Panc1 (cell line): ENCODE measurements around the gene TUBA3E. TPM values are rescaled to one million over a fixed set of nuclear protein-coding genes. Genes with fewer than 3 reads are reported as not detected.
A peak's percentile ranks its signal among the peaks of the same experiment; 100 is the strongest.
"Not testable (repeated sequence)": the region's sequence is repeated elsewhere in the genome, so short reads cannot be mapped to it uniquely, and the experiment has no call there.

ENCODE experiments used
- ATAC-seq: fragments of 200-7000 bp; cut with Tn5 transposase; 2 replicates; pipeline ENCODE4 v1.9.1; 2020; ENCODE audit warnings: mild to moderate bottlenecking, moderate library complexity
- BruUV-seq: library from RNA; stranded (reverse); fragments of 400-500 nt; replicated peaks from 2 replicates; lab custom pipeline; 2021; lab: Mats Ljungman, UMichigan
- CTCF ChIA-PET: fragments of 300-600 bp; sonication (Branson Sonifier 250); formaldehyde crosslinking; loops from one replicate; lab custom pipeline; 2022; ENCODE audit warnings: antibody characterized with exemption; lab: Charles Lee
- POLR2A ChIA-PET: fragments of 300-600 bp; sonication (Branson Sonifier 250); formaldehyde crosslinking; loops from one replicate; lab custom pipeline; 2022; ENCODE audit warnings: antibody characterized with exemption; lab: Charles Lee
- DNase-seq: peaks from one replicate; pipeline ENCODE4 v3.0.0-alpha.2; 2010; ENCODE audit warnings: low read depth, low spot score
- H3K27ac ChIP-seq: 2 replicates; pipeline ENCODE4 v1.5.1; 2011; ENCODE audit warnings: mild to moderate bottlenecking, low read length, inconsistent platforms
- H3K27me3 ChIP-seq: fragments of 200-500 bp; sonication (Bioruptor generic); 2 replicates; pipeline ENCODE4 v1.6.0; 2014; ENCODE audit warnings: low read length, inconsistent platforms; ENCODE audit not compliant: control insufficient read depth, insufficient read depth
- H3K36me3 ChIP-seq: fragments of 200-500 bp; sonication (Bioruptor generic); 2 replicates; pipeline ENCODE4 v1.5.1; 2014; ENCODE audit warnings: inconsistent platforms, mild to moderate bottlenecking, low read length, moderate library complexity; ENCODE audit not compliant: control insufficient read depth, insufficient read depth
- H3K4me1 ChIP-seq: 2 replicates; pipeline ENCODE4 v1.5.1; 2011; ENCODE audit warnings: inconsistent platforms, mild to moderate bottlenecking, low read length, moderate library complexity; ENCODE audit not compliant: control insufficient read depth, insufficient read depth
- H3K4me3 ChIP-seq, 2 experiments: 2 replicates each; pipeline ENCODE4 v1.5.1; 2011 to 2012; ENCODE audit warnings: low read depth in 2 of 2, low read length in 2 of 2, mild to moderate bottlenecking in 2 of 2, inconsistent platforms in 1 of 2, moderate library complexity in 1 of 2
- H3K9me3 ChIP-seq: fragments of 200-500 bp; sonication (Bioruptor generic); 2 replicates; pipeline ENCODE4 v1.5.1; 2014; ENCODE audit warnings: low read depth, mild to moderate bottlenecking, inconsistent platforms, low read length, moderate library complexity; ENCODE audit not compliant: control insufficient read depth, insufficient read depth
- CTCF ChIP-seq: fragments of 450-650 bp; IDR thresholded peaks from 2 replicates; pipeline ENCODE4 v1.5.1; 2017; ENCODE audit warnings: mild to moderate bottlenecking
- POLR2AphosphoS5 ChIP-seq: IDR thresholded peaks from 2 replicates; pipeline ENCODE4 v1.6.1; 2012; ENCODE audit warnings: mild to moderate bottlenecking, low read depth, low read length, moderate library complexity
- SIN3A ChIP-seq: IDR thresholded peaks from 2 replicates; pipeline ENCODE4 v1.6.1; 2012; ENCODE audit warnings: low read depth, mild to moderate bottlenecking, low read length, moderate library complexity, borderline replicate concordance; ENCODE audit not compliant: insufficient read depth
- TCF7L2 ChIP-seq: IDR thresholded peaks from 2 replicates; pipeline ENCODE4 v1.6.1; 2011; ENCODE audit warnings: mild to moderate bottlenecking, low read depth, low read length, inconsistent platforms
- in situ Hi-C: cut with HindIII; loops from 2 replicates; pipeline ENCODE4 v1.10.0; 2016; ENCODE audit warnings: low sequenced_read_pairs, low pct_unique_long_range_greater_than_20kb
- intact Hi-C: fragments of 100-400 bp; cut with micrococcal nuclease; formaldehyde crosslinking; loops from one replicate; pipeline ENCODE4 v1.10.0; 2022; ENCODE audit not compliant: unreplicated experiment
- total RNA-seq: library from RNA; stranded (reverse); gene quantifications from one replicate; pipeline ENCODE4 v1.2.1, GENCODE V29; 2021; ENCODE audit not compliant: unreplicated experiment
- TF ChIP-seq, protein P1 (sequence below), 2 experiments: IDR thresholded peaks; 2 replicates each; pipeline ENCODE4 v1.6.1; 2011 to 2012; ENCODE audit warnings: low read depth in 2 of 2, control low read depth in 1 of 2, low read length in 1 of 2, mild to moderate bottlenecking in 1 of 2, moderate library complexity in 1 of 2; ENCODE audit not compliant: insufficient read depth in 1 of 2

Gene TUBA3E
- total RNA-seq, 1 experiment from 2014 or later, result not detected

GRCh38 chr2:130243359-130243758 lies 45.1 kb upstream of the TUBA3E start:
- H3K27ac ChIP-seq, result no peak overlapping the region
- intact Hi-C loops, result no loop called here
- TF ChIP-seq TCF7L2 (no peak), SIN3A (no peak), CTCF (no peak), POLR2AphosphoS5 (no peak)
- TF ChIP-seq, protein P1, sequence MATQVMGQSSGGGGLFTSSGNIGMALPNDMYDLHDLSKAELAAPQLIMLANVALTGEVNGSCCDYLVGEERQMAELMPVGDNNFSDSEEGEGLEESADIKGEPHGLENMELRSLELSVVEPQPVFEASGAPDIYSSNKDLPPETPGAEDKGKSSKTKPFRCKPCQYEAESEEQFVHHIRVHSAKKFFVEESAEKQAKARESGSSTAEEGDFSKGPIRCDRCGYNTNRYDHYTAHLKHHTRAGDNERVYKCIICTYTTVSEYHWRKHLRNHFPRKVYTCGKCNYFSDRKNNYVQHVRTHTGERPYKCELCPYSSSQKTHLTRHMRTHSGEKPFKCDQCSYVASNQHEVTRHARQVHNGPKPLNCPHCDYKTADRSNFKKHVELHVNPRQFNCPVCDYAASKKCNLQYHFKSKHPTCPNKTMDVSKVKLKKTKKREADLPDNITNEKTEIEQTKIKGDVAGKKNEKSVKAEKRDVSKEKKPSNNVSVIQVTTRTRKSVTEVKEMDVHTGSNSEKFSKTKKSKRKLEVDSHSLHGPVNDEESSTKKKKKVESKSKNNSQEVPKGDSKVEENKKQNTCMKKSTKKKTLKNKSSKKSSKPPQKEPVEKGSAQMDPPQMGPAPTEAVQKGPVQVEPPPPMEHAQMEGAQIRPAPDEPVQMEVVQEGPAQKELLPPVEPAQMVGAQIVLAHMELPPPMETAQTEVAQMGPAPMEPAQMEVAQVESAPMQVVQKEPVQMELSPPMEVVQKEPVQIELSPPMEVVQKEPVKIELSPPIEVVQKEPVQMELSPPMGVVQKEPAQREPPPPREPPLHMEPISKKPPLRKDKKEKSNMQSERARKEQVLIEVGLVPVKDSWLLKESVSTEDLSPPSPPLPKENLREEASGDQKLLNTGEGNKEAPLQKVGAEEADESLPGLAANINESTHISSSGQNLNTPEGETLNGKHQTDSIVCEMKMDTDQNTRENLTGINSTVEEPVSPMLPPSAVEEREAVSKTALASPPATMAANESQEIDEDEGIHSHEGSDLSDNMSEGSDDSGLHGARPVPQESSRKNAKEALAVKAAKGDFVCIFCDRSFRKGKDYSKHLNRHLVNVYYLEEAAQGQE (IDR thresholded peaks at IDR 0.05; ENCODE audit: insufficient read depth in 1 of 2, low read depth in 2 of 2, low read length in 1 of 2), result no peak
- CTCF ChIA-PET, result no interaction called here
- H3K9me3 ChIP-seq, result no peaks in the 10 kb centered on the region
- DNase-seq (no peak), ATAC-seq (no peak)
- H3K36me3 ChIP-seq, result no peaks in the 10 kb centered on the region
- peaks cover 9% of the 10 kb centered on the region for H3K4me1 ChIP-seq
- in situ Hi-C loops, result no loop called here
- H3K27me3 ChIP-seq, result no peaks in the 10 kb centered on the region
- POLR2A ChIA-PET, result no interaction called here
- H3K4me3 ChIP-seq, result no peak overlapping the region
- no TSS peak for BruUV-seq

- intact Hi-C loops, result no loop called here
- peak; percentile 100 for ATAC-seq
- DNase-seq, result peak; percentile 90
- Histone ChIP-seq H3K9me3 (no peaks in the 10 kb centered on the region), H3K4me3 (peak overlapping the region in 1 of 2 experiments; percentile 21; a peak in 1 of 4 replicates), H3K27me3 (no peaks in the 10 kb centered on the region), H3K27ac (peak overlapping the region; percentile 70), H3K36me3 (no peaks in the 10 kb centered on the region), H3K4me1 (peaks cover 9% of the 10 kb centered on the region)
- in situ Hi-C loops, result no loop called here
- BruUV-seq, result no TSS peak
- POLR2A ChIA-PET, result no interaction called here
- no peak for TF ChIP-seq CTCF
- no peak; the same call in 1 of the 2 replicates for TF ChIP-seq POLR2AphosphoS5
- peak; percentile 82 for TF ChIP-seq TCF7L2
- TF ChIP-seq, protein P1 (IDR thresholded peaks at IDR 0.05; ENCODE audit: insufficient read depth in 1 of 2, low read depth in 2 of 2, low read length in 1 of 2), result no peak
- CTCF ChIA-PET, result interaction anchor here (0.5 to 1.3 kb wide), 2 partner anchors 60 to 72 kb away, joined by 5 to 10 read pairs; partner anchors contain the start of gene SMPD4
These were observed 42.9 kb upstream of the TUBA3E start for GRCh38 chr2:130241041-130241707.

DNA sequence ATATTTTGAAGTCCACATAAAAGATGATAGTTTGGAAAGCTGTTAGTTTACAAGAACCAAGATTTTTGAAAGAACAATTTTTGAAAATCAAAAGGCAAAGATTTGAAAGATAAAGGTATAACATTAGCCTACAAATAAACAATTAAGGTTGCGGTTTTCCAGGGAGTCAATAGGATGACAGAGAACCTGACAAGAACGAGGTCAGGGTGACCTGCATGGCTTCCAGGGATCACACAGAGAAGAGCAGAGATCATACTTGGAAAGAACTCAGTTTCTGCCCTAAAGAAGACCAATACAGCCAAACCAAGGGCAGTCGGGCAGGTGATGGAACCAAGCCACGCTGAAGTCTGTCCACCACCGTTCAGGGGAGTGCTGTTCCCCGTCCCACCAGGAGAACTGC lies 41.3 kb upstream of the TUBA3E start:
- not testable (repeated sequence) for BruUV-seq, ATAC-seq

More for the DNA sequence above, 41.3 kb upstream of the TUBA3E start:
- in situ Hi-C loops, POLR2A ChIA-PET, intact Hi-C loops, H3K4me3 ChIP-seq, H3K4me1 ChIP-seq, H3K9me3 ChIP-seq, H3K36me3 ChIP-seq, DNase-seq, H3K27me3 ChIP-seq: not testable (repeated sequence)
- CTCF ChIA-PET, result interaction anchor here (0.7 kb wide), 1 partner anchor 88 kb away, joined by 3 read pairs; no protein-coding TSS in a partner anchor
- 0 out of 2 replicates have a peak overlapping the region, but pooled peaks have one; percentile 9 for H3K27ac ChIP-seq
